WI38 (cell line): ENCODE data around the gene TMEM273.

Experiments
- H3K4me3 ChIP-seq: 2 replicates; pipeline ENCODE4 v1.5.1; 2011; ENCODE audit warnings: low read depth, mild to moderate bottlenecking, control low read depth, low read length
- TF ChIP-seq, protein P1 (sequence below): IDR thresholded peaks from 2 replicates; pipeline ENCODE4 v1.5.1; 2012; ENCODE audit warnings: low read depth, mild to moderate bottlenecking, control low read depth, low read length

Gene TMEM273

DNA sequence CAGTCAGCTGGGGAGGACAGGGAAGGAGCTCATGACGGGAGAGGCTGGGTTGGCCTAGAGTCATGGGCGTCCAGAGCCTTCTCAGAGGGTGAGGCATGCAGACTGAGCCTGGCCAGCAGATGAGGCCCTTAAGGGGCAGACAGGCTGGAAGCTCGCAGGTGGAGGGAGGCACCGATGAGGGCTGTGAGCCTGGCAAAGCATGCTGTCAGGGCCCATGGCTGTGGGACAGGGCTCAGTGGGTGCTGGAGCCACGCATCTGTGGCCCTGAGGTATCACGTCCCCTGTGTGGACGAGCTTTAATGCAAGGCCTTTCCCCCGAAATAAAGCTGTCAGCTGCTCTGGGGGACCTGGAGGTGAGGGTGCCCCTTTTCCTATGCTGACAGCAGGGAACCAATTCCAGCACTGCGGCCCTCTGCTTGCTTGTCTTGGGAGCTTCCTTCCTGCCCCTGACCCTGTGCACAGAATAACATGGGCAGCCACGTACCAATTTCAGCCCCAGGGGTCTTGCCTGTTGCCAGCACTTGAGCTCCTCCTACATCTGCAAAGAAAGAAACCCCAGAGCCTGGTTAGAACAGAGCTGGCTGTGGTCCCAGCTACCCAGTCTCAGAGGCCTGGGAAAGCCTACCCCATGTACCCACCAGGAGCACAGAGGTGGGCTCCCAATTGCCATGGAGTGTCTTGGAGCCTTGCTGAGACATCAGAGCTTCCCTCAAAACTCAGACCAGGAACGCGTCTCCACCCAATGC, 20.6 kb downstream of the TMEM273 start:
- no peak overlapping the region for H3K4me3 ChIP-seq
- TF ChIP-seq, protein P1, sequence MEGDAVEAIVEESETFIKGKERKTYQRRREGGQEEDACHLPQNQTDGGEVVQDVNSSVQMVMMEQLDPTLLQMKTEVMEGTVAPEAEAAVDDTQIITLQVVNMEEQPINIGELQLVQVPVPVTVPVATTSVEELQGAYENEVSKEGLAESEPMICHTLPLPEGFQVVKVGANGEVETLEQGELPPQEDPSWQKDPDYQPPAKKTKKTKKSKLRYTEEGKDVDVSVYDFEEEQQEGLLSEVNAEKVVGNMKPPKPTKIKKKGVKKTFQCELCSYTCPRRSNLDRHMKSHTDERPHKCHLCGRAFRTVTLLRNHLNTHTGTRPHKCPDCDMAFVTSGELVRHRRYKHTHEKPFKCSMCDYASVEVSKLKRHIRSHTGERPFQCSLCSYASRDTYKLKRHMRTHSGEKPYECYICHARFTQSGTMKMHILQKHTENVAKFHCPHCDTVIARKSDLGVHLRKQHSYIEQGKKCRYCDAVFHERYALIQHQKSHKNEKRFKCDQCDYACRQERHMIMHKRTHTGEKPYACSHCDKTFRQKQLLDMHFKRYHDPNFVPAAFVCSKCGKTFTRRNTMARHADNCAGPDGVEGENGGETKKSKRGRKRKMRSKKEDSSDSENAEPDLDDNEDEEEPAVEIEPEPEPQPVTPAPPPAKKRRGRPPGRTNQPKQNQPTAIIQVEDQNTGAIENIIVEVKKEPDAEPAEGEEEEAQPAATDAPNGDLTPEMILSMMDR, result no peak

DNA sequence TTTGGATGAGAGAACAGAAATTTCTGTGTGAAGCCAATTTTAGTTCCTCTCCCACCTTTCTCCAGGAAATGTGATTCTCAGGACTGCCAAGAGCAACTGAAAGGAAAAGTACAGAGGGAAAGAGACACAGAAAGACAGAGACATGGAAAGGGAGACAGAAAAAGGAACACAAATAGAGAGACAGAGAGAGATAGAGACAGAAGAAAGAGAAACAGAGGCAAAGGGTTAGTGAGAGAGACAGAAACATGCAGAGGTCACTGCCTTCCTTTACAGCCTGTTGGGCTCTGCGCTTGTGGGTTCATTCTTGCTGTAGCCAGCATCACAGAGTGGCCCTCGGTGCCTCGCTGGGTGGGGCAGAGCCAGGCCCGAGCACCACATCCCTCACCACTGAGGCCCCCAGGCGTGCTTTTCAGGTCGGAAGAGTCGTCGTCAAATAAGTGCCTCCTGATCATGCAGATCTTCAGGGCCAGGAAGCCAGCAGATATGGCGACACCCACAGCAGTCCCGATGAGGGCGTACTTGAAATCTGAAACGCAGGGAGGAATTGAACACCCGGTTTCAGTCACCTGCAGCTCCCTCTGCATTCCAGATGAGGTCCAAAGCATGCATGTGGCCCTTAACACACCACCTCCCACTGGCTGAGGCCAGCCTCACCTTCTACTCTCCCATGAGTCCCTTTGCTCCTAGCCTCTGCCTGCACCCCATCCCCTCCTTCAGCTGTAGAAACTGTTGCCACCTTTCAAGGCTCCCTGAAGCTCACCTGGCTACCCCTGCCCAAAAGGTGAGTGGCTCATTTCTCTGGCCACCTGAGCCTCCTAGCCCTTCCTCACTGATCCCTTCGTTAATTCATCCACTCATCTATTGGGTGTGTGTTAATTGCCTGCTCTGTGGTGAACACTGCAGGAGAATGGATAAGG, 21.4 kb downstream of the TMEM273 start:
- TF ChIP-seq, protein P1, result no peak
- H3K4me3 ChIP-seq, result no peak overlapping the region

DNA sequence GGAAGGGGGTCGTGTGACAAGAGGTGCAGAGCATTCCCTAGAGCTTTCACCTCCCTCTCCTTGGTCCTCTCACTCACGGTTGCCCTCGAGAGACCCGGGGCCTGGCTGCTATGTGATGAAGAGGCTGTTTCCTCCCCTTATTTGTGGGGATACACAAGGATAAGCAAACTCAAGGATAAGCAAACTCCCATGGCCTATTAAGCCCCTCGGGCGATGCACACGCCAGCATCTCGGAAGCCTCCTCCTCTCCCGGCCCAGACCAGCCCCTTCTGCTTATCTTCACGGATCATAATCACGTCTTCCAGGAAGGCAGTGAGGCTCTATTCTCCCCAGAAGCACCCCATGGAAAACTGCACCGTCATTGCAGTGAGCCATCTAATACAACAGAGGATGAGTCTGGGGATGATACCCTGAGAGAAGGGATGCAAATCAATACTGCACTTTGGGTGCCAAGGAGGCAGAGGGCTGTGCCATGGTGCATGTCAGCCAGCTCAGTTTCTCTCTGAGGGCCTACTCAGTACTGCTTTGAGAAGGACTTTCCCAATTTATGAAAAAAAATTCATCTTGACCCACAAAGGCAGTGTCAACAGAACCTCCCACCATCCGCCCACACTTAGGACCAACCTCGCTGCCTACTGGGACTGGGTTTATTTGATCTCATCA, 22.2 kb downstream of the TMEM273 start:
- TF ChIP-seq, protein P1, result no peak
- no peak overlapping the region for H3K4me3 ChIP-seq

DNA sequence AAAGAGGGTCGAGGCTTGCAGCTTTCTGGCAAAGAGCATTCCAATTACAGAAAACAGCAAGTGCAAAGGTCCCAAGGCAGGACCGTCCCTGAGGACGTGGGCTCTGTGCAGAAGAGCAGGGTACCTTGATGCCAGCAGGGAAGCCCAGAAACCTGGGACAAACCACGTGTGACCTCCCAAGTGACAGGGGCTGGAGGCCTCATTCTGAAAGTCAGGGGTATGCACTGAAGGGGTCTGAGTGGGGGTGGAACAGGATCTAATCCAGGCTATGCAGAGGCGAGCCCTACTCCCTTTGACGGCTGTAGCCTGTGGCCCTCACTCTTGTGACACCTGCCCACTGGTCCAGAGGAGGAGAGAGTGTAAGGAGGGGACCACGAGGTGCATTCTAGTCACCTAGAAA, 22.9 kb downstream of the TMEM273 start:
- TF ChIP-seq, protein P1, result no peak

DNA sequence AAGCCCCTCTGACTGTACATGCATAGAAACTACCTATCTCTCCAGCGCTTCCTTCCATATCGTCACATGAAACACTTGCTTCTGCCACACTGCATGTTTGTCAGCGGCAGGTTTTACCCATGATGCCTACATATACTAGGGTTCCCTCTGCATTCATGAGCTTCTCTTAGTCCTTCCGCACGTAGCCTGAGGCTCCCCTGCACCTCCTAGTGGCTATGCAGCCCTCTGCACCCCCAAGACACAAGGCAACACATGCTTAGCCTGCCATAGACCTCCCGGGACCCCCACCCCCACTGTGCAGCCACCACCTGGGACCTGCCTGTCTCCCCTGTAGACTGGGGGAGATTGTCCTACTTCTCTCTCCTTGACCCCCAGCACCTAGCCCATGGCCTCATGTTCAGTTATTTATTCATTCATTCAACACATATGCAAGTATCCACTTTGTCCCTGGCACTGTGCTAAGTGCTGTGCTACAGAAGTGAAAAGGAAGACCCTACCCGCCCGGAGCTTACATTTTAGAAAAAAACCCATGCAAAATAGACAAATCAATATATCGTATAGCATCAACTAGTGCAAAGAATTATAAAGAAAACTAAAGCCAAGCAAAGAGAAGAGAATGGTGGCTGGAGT, 23.5 kb downstream of the TMEM273 start:
- TF ChIP-seq, protein P1, result peak; percentile 37

More for the DNA sequence above, 22.9 kb downstream of the TMEM273 start:
- no peak overlapping the region for H3K4me3 ChIP-seq

DNA sequence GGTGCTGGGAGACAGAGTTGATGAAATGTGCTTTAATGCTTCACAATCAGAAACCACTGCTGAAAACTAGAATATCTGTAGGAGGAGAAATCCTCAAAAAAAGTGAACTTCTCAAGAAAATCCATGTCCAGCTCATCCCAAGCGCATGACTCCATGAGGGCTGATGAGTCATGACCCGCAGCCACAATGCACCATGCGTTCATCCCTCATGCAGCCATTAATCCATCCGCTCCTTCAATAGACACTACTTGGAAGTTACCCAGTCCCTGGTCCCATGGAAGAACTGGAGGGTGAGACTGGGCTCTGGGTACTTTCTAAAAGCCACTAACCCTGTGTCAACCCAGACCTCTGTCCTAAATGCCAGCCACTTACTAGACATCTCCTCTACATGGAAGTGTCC, 24.4 kb downstream of the TMEM273 start:
- no peak overlapping the region for H3K4me3 ChIP-seq
- TF ChIP-seq, protein P1, result no peak

More for the DNA sequence above, 23.5 kb downstream of the TMEM273 start:
- no peak overlapping the region for H3K4me3 ChIP-seq
